COLO829 (cell line): ENCODE data around the gene WBP1.
"Not testable (repeated sequence)": the region's sequence is repeated elsewhere in the genome, so short reads cannot be mapped to it uniquely, and the experiment has no call there.

Source experiments
- DNase-seq: peaks from one replicate; pipeline ENCODE4 v3.0.0; 2012; ENCODE audit warnings: low spot score

Gene WBP1

GRCh38 chr2:74482801-74483674, 24.8 kb downstream of the WBP1 start, which contains the start of the genes CCDC142 and TTC31:
TSS of gene CCDC142 (minus strand) at chr2:74482998. CDS start at chr2:74482837, 161 bp downstream.
TSS of gene TTC31 (plus strand) at chr2:74483081. CDS start at chr2:74483096, 15 bp downstream.
- peak; percentile 89 for DNase-seq

DNA sequence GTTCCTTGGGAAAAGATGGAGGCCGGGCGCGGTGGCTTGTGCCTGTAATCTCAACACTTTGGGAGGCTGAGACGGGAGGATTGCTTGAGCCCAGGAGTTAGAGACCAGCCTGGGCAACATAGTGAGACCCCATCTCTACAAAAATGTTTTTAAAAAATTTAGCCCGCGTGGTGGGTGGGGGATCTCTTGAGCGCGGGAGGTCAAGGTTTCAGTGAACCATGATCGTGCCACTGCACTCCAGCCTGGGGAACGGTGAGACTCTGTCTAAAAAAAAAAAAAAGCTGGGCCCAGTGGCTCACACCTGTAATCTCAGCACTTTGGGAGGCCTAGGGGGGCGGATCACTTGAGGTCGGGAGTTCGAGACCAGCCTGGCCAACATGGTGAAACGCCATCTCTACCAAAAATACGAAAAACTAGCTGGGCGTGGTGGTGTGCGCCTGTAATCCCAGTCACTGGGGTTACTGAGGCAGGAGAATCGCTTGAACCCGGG, 25.5 kb downstream of the WBP1 start:
- not testable (repeated sequence) for DNase-seq

DNA sequence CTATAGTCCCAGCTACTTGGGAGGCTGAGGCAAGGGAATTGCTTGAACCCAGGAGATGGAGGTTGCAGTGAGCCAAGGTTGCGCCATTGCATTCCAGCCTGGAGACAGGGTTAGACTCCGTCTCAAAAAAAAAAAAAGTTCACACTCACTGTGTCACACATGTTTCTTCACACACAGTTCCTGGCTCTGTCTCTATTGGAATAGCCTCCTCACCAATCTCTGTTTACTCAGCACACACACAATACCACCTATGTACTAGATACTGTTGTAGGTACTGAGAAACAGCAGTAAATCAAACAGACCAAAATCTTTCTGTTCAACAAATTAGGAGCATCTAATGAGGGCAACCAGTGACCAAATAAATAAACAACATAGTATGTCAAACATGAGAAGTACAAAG, 27.9 kb downstream of the WBP1 start:
- no peak for DNase-seq

GRCh38 chr2:74488643-74489481, 30.6 kb downstream of the WBP1 start:
- no peak for DNase-seq

GRCh38 chr2:74489906-74490305, 31.7 kb downstream of the WBP1 start:
- no peak for DNase-seq

DNA sequence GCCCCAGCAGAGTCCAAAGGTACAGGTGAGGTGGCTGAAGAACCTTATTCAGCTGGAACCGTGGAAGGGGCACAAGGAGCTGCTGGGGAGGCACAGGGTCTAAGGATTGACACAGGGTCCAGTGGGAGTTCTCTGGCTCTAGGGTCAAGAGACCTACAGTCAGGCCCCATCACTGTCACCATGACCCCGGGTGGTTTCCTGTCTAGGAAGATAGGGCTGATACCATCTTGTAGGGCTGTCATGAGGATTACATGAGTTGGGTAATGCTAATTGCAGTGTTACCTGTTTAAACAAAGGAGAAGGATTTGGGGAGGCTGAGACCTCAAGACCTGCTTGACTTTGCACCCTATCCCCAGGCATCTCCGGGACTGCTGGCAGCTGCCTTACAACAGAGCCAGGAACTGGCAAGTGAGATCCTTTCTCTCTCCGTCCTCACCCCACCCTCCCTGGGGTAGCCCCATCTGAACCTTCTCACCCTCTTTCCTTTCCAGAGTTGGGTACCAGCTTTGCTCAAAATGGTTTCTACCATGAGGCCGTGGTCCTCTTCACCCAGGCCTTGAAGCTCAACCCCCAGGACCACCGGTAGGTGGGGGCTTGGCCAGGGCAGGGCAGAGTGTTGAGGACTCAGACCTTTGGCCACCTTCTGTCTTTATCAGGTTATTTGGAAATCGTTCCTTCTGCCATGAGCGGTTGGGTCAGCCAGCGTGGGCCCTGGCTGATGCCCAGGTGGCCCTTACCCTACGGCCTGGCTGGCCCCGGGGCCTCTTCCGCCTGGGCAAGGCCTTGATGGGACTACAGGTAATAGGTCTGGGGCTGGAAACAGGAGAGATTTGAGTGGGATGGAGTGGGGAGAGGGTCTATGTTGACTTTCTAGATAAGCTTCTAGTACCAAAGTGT, 33.7 kb downstream of the WBP1 start:
- no peak for DNase-seq

- DNase-seq, result no peak
Measured at GRCh38 chr2:74493546-74493945, 35.3 kb downstream of the WBP1 start.

DNA sequence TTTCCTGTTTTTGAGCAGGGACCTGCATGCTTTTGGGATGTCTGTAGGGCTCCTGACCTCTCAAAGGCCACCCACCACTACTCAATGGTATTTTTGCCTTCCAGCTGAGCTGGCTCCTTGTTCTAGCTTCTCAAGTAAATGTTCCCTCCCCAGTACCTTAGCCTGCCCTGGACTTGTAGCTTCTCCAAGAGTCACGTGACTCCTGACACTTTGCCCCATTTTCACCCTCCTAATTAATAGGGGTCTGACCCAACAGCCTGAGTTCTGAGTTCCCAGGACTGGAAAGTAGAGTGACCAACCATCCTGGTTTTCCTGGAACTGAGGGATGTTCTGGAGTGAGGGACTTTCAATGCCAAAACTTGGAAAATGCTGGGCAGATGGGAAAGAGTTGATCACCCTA, 37.2 kb downstream of the WBP1 start:
- DNase-seq, result no peak

- DNase-seq, result no peak
Measured at GRCh38 chr2:74496997-74497776, 38.9 kb downstream of the WBP1 start.

DNA sequence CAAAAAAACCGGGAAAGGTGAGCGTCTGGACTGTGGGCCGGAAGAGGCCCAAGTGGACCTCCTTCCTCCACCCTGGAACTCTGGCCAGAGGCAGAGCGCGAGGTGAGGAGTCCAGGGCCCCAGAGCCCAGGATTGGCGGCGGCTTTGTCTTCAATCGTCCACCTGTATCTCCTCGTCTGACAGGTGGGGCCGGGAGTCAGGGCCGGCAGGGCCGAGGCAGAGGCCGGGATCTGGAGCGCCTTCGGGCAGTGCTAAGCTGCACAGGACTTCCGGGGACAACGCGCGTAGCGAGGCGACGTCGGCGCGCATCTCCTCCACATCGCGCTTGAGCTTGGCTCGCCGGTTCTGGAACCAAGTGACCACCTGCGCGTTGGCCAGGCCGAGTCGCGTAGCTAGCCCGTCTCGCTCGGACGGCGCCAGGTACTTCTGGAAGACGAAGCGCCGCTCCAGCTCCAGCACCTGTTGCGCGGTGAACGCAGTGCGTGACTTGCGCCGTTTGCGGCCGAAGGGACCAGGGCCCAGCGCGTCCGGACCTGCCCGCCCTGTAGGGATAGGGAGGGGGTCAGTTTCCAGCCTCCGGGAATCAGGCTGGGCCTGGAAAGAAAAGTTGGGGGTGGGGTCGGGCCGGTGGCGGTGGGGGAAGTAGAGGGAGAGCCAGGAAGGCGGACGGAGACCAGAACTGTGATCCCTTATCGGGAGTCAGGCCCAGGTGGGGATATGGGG, 39.7 kb downstream of the WBP1 start:
- no peak for DNase-seq

- no peak for DNase-seq
Measured at GRCh38 chr2:74498500-74499266, 40.4 kb downstream of the WBP1 start.

GRCh38 chr2:74499267-74499939, 41.2 kb downstream of the WBP1 start, which contains the start of gene LBX2:
TSS of gene LBX2 (minus strand) at chr2:74499603. CDS start at chr2:74499537, 66 bp downstream.
- DNase-seq, result no peak

DNA sequence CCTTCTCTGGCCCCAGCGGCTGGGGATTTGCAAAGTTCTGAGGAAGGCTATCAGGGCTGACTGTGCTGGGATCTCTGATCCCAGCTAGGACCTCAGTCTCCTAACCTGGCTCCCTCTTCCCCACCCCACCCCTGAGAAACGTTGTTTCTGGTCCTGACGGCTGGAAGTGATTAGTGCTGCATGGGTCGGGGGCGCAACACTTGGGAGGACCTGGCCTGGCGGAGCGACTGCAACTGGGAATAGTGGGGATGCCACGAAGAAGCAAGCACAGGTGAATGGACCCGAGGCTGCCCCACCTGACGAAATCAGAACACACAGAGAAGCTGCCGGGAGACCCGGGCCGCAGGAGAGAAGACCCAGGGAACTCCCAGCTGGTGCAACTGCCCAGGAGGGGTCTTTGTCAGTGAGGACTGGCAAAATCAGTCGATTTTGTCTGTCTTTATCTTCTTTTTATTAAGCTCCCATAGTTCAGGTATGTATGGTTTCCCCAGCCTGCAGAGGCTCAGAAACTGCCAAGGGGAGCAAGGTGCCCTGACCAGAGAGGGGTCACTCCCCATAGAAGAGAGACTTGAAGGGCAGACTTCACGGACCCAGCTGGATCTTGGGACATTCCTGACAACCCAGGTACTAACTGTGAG, 41.8 kb downstream of the WBP1 start:
- no peak for DNase-seq

- DNase-seq, result no peak
Measured at GRCh38 chr2:74500578-74500946, 42.3 kb downstream of the WBP1 start.

GRCh38 chr2:74501335-74502071, 43.3 kb downstream of the WBP1 start:
- DNase-seq, result no peak

DNA sequence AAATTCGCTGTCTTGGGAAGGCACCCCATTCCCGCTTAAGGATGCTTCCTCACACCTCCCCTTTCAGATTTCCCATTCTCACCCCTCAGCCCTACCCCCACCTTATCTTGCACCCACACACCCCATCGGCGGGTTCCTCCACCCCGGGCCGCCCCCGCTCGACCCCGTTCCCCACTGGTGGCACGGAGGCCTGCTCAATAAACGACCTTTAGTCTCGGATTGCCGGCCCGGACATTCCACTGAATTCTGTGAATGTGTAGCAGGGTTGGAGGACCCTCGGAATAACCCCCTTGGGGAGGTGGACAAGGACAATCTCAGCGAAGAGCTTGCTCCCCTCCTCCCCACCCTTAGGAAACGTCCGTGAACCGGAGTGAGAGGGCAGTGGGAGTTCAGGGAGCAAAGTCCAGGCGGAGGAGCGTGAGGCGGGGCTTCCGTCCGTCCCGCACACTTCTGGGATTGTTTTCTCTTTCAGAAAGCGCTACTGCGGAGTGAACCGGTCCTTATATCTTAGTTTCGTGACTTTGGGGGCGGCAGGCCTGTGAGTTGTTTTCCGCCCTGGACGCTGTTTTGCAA, 44.0 kb downstream of the WBP1 start:
- no peak for DNase-seq
